Measurements from ENCODE around the gene FANCC.

DNA sequence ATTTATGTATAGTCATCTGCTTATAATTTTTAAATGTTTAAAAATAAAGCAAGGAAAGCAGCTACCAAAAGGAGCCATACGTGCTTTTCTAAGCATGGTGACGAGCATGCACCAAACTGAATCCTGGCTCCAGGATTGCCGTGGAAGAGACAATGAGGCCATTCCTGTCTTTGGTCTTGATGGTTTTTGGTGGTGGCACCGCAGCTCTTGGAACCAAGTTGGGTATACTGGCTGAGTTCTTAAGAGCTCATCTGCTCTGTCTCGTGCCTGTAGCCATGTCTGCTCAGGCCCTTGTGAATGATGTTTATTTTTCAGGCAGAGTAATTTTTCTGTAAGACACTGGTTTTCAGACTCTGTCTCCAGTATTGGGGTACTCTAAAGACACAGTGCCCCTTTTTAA lies 246.1 kb downstream of the FANCC start:
- TF ChIP-seq CTCF (conservative IDR thresholded peaks at IDR 0.05 in 1 of 2, IDR thresholded peaks at IDR 0.05 in 1 of 2; ENCODE audit: low read depth in 1 of 2, low read length in 2 of 2), result no peak
- TF ChIP-seq EZH2 (IDR thresholded peaks at IDR 0.05; ENCODE audit: low read length, missing control alignments), result no peak
